Common myeloid progenitor, CD34-positive (primary cell): ENCODE results near the gene CBX1.

Experiments used
- CTCF ChIA-PET: fragments of 350-600 bp; sonication (Branson Sonifier 250); formaldehyde crosslinking; loops from one replicate; lab custom pipeline; 2021; ENCODE audit warnings: antibody characterized with exemption; lab: Charles Lee
- POLR2A ChIA-PET: fragments of 350-600 bp; sonication (Branson Sonifier 250); formaldehyde crosslinking; loops from one replicate; lab custom pipeline; 2021; ENCODE audit warnings: antibody characterized with exemption; lab: Charles Lee
- DNase-seq, 3 donors: peaks; one replicate each; pipeline versions ENCODE4 v3.0.0 to v3.0.0-alpha.2; 2013
- H3K27ac ChIP-seq, 2 experiments: 1 replicate in 1 of 2; 2 replicates in 1 of 2; pipeline ENCODE4 v1.7.0; 2013; ENCODE audit warnings: inconsistent platforms in 2 of 2, low read length in 2 of 2, mild to moderate bottlenecking in 2 of 2, low read depth in 1 of 2, moderate library complexity in 1 of 2; ENCODE audit not compliant: severe bottlenecking in 2 of 2, insufficient read depth in 1 of 2, poor library complexity in 1 of 2
- H3K27me3 ChIP-seq, 5 experiments: replicated peaks in 2 of 5; 1 replicate in 3 of 5; 2 replicates in 2 of 5; pipeline versions ENCODE4 v1.6.1 to v1.7.0; 2013; ENCODE audit warnings: low read length in 4 of 5, mild to moderate bottlenecking in 2 of 5, moderate library complexity in 2 of 5, inconsistent platforms in 1 of 5; ENCODE audit not compliant: insufficient read depth in 5 of 5, control insufficient read depth in 4 of 5
- H3K36me3 ChIP-seq, 4 experiments: 1 replicate in 2 of 4; 2 replicates in 2 of 4; pipeline versions ENCODE4 v1.6.1 to v1.7.0; 2013; ENCODE audit warnings: low read length in 3 of 4, control low read depth in 1 of 4, mild to moderate bottlenecking in 1 of 4; ENCODE audit not compliant: control insufficient read depth in 4 of 4, insufficient read depth in 4 of 4
- H3K4me1 ChIP-seq, 4 experiments: 1 replicate in 3 of 4; 2 replicates in 1 of 4; pipeline versions ENCODE4 v1.6.1 to v1.7.1; 2013; ENCODE audit warnings: low read length in 3 of 4, mild to moderate bottlenecking in 3 of 4, control low read depth in 1 of 4, inconsistent platforms in 1 of 4, moderate library complexity in 1 of 4; ENCODE audit not compliant: control insufficient read depth in 4 of 4, insufficient read depth in 4 of 4; ENCODE audit errors: control extremely low read depth in 1 of 4
- H3K4me3 ChIP-seq, 7 experiments: 1 replicate in 4 of 7; 2 replicates in 3 of 7; pipeline versions ENCODE4 v1.5.1 to v1.7.0; 2013; ENCODE audit warnings: mild to moderate bottlenecking in 7 of 7, low read length in 6 of 7, moderate library complexity in 6 of 7, inconsistent platforms in 2 of 7, low read depth in 2 of 7, control low read depth in 1 of 7; ENCODE audit not compliant: insufficient read depth in 4 of 7, control insufficient read depth in 1 of 7; ENCODE audit errors: extremely low read depth in 1 of 7
- H3K9me3 ChIP-seq, 5 experiments: 1 replicate in 4 of 5; 2 replicates in 1 of 5; pipeline versions ENCODE4 v1.6.1 to v1.7.1; 2013; ENCODE audit warnings: low read length in 4 of 5, mild to moderate bottlenecking in 2 of 5, inconsistent platforms in 1 of 5, low read depth in 1 of 5, moderate library complexity in 1 of 5; ENCODE audit not compliant: control insufficient read depth in 4 of 5, insufficient read depth in 2 of 5; ENCODE audit errors: control extremely low read depth in 1 of 5
- WGBS: methylation state at CpG from one replicate; pipeline ENCODE4 v1.1.5; 2013; ENCODE audit not compliant: insufficient coverage; 5-methylcytosine and 5-hydroxymethylcytosine counted together

CBX1 gene

GRCh38 chr17:48125829-48126531 lies 24.7 kb upstream of the CBX1 start:
- Histone ChIP-seq H3K9me3 (no peaks in the 10 kb centered on the region), H3K4me1 (no peaks in the 10 kb centered on the region), H3K4me3 (no peak overlapping the region), H3K36me3 (peaks cover 4 to 32% (median 31%) of the 10 kb centered on the region in 4 experiments), H3K27me3 (no peaks in the 10 kb centered on the region), H3K27ac (no peak overlapping the region)
- DNase-seq: no peak
- CTCF ChIA-PET: interaction anchor here (0.8 to 17.4 kb wide), 6 partner anchors 10 to 100 kb away, joined by 3 to 169 read pairs (median 4); no protein-coding TSS in a partner anchor
- WGBS: 85% methylated on average over 9 of the region's 9 CpGs
- POLR2A ChIA-PET: no interaction called here

GRCh38 chr17:48123776-48124388 lies 22.6 kb upstream of the CBX1 start:
- H3K4me1 ChIP-seq: no peaks in the 10 kb centered on the region
- no peak overlapping the region for H3K27ac ChIP-seq
- POLR2A ChIA-PET: no interaction called here

GRCh38 chr17:48123111-48123510 lies 21.8 kb upstream of the CBX1 start:
- H3K27ac ChIP-seq: no peak overlapping the region
- POLR2A ChIA-PET: no interaction called here
- no peak overlapping the region for H3K4me3 ChIP-seq
- DNase-seq: no peak
- CTCF ChIA-PET: interaction anchor here (0.9 to 17.4 kb wide), 6 partner anchors 10 to 49 kb away, joined by 3 to 169 read pairs (median 5); partner anchors contain the start of gene SNX11
- no peaks in the 10 kb centered on the region for H3K27me3 ChIP-seq
- 100% methylated on average over 4 of the region's 6 CpGs for WGBS
- H3K9me3 ChIP-seq: no peaks in the 10 kb centered on the region
- H3K36me3 ChIP-seq: peaks cover 8 to 47% (median 43%) of the 10 kb centered on the region in 4 experiments
- H3K4me1 ChIP-seq: no peaks in the 10 kb centered on the region

More at GRCh38 chr17:48123776-48124388, 22.6 kb upstream of the CBX1 start:
- H3K36me3 ChIP-seq: peaks cover 4 to 43% (median 38%) of the 10 kb centered on the region in 4 experiments
- no peaks in the 10 kb centered on the region for H3K9me3 ChIP-seq
- no peak overlapping the region for H3K4me3 ChIP-seq
- no CpG with 5 or more reads among the region's 4 CpGs for WGBS
- H3K27me3 ChIP-seq: no peaks in the 10 kb centered on the region
- CTCF ChIA-PET: interaction anchor here (0.9 to 17.4 kb wide), 8 partner anchors 11 to 98 kb away, joined by 3 to 169 read pairs (median 5); no protein-coding TSS in a partner anchor
- DNase-seq: no peak

GRCh38 chr17:48122665-48123045 lies 21.4 kb upstream of the CBX1 start:
- ChIA-PET POLR2A (no interaction called here), CTCF (interaction anchor here (0.9 to 17.4 kb wide), 6 partner anchors 10 to 49 kb away, joined by 3 to 169 read pairs (median 5); partner anchors contain the start of gene SNX11)
- Histone ChIP-seq H3K9me3 (no peaks in the 10 kb centered on the region), H3K27me3 (no peaks in the 10 kb centered on the region), H3K36me3 (peaks cover 10 to 52% (median 46%) of the 10 kb centered on the region in 4 experiments), H3K4me3 (no peak overlapping the region), H3K4me1 (no peaks in the 10 kb centered on the region), H3K27ac (no peak overlapping the region)
- no peak for DNase-seq
- WGBS: 86% methylated on average over 3 of the region's 3 CpGs

- CTCF ChIA-PET: interaction anchor here (0.8 to 17.4 kb wide), 5 partner anchors 9 to 97 kb away, joined by 3 to 169 read pairs (median 6); partner anchors contain the start of gene SNX11
- no peaks in the 10 kb centered on the region for H3K4me1 ChIP-seq
Observed at GRCh38 chr17:48121923-48122664, 20.8 kb upstream of the CBX1 start.

GRCh38 chr17:48113201-48113676 lies 12.0 kb upstream of the CBX1 start:
- DNase-seq: peak in 2 of 3 donors; percentile 33 to 41
- peak overlapping the region in 1 of 2 experiments; percentile 22 for H3K27ac ChIP-seq

More at GRCh38 chr17:48121923-48122664, 20.8 kb upstream of the CBX1 start:
- Histone ChIP-seq H3K4me3 (no peak overlapping the region), H3K27ac (no peak overlapping the region), H3K27me3 (no peaks in the 10 kb centered on the region), H3K9me3 (no peaks in the 10 kb centered on the region), H3K36me3 (peaks cover 11 to 54% (median 47%) of the 10 kb centered on the region in 4 experiments)
- no peak for DNase-seq
- 97% methylated on average over 3 of the region's 9 CpGs for WGBS
- POLR2A ChIA-PET: no interaction called here

More at GRCh38 chr17:48113201-48113676, 12.0 kb upstream of the CBX1 start:
- no peak overlapping the region for H3K4me3 ChIP-seq
- H3K4me1 ChIP-seq: peaks cover 5 to 27% (median 12%) of the 10 kb centered on the region in 4 experiments
- CTCF ChIA-PET: interaction anchor here (1.3 to 3.0 kb wide), 5 partner anchors 9 to 45 kb away, joined by 3 to 11 read pairs (median 6); no protein-coding TSS in a partner anchor
- 33% methylated on average over 1 of the region's 5 CpGs for WGBS
- no peaks in the 10 kb centered on the region for H3K27me3 ChIP-seq
- POLR2A ChIA-PET: no interaction called here
- peaks cover 5 to 18% (median 11%) of the 10 kb centered on the region in 4 experiments for H3K36me3 ChIP-seq
- no peaks in the 10 kb centered on the region for H3K9me3 ChIP-seq
